ENCODE measurements around the gene NT5C3A.
"Not testable (repeated sequence)": the region's sequence is repeated elsewhere in the genome, so short reads cannot be mapped to it uniquely, and the experiment has no call there.

The NT5C3A gene

GRCh38 chr7:33024189-33024757 is 38.3 kb downstream of the NT5C3A start:
- no peak for TF ChIP-seq CTCF (conservative IDR thresholded peaks at IDR 0.05; ENCODE audit: low read depth, low read length)
- Histone ChIP-seq H3K36me3 (ENCODE audit: insufficient read depth) (0 out of 2 replicates have a peak, but pooled peaks cover 9% of the 10 kb centered on the region), H3K27ac (no peak overlapping the region), H3K27me3 (ENCODE audit: insufficient read depth, low read depth) (no peaks in the 10 kb centered on the region), H3K9ac (no peak overlapping the region), H3K79me2 (ENCODE audit: insufficient read depth, low read depth) (no peaks in the 10 kb centered on the region), H3K4me1 (ENCODE audit: low read depth, poor library complexity, severe bottlenecking) (no peaks in the 10 kb centered on the region), H3K4me3 (IDR thresholded peaks at IDR 0.05; ENCODE audit: insufficient read depth, low read depth, low read length) (no peak overlapping the region), H2AFZ (ENCODE audit: low read depth) (no peak overlapping the region), H4K20me1 (ENCODE audit: insufficient read depth) (no peaks in the 10 kb centered on the region), H3K4me2 (no peak overlapping the region)

DNA sequence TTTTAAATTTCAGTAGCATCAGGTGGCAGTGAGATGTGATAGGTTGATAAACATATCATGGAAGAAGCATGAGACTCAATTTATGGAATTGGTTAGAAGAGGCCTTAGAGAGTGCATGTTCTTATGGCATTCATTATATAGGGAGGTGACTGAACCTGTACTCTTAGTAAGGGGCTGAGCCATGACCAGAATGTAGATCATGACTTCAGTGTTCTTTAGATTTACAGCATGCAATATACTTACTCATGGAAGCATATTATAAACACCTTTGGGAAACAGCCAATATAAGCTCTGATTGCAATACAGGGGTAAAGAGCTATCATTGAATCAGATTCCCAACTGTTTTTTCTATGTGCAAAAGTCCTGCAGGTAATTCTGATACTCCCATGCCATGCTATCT is 50.2 kb downstream of the NT5C3A start:
- H3K27ac ChIP-seq = no peak overlapping the region
- H3K4me2 ChIP-seq = no peak overlapping the region
- H3K4me3 ChIP-seq (IDR thresholded peaks at IDR 0.05; ENCODE audit: insufficient read depth, low read depth, low read length) = no peak overlapping the region
- H3K79me2 ChIP-seq (ENCODE audit: insufficient read depth, low read depth) = no peaks in the 10 kb centered on the region
- no peaks in the 10 kb centered on the region for H3K27me3 ChIP-seq (ENCODE audit: insufficient read depth, low read depth)
- H4K20me1 ChIP-seq (ENCODE audit: insufficient read depth) = no peaks in the 10 kb centered on the region
- no peak overlapping the region for H3K9ac ChIP-seq
- H2AFZ ChIP-seq (ENCODE audit: low read depth) = no peak overlapping the region
- H3K4me1 ChIP-seq (ENCODE audit: low read depth, poor library complexity, severe bottlenecking) = no peaks in the 10 kb centered on the region
- TF ChIP-seq CTCF (conservative IDR thresholded peaks at IDR 0.05; ENCODE audit: low read depth, low read length) = no peak
- H3K36me3 ChIP-seq (ENCODE audit: insufficient read depth) = no peaks in the 10 kb centered on the region

DNA sequence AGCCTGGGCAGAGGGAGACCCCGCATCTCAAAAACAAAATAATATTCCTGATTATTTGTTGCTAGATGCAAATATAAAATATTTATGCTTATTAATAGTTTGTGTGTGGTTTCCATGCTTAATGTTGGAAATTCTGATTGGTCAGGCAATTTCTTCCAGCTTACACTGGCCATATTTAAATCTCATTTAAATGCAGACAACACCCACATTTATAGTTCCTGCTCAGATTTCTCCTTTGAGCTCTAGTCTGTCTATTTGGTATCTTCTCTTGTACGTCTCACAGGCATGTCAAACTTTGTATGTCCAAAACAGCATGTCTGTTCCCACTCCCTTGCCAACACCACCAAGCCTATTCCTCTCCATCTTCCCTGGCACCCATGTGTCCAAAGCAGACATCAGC is 52.8 kb downstream of the NT5C3A start:
- TF ChIP-seq CTCF (conservative IDR thresholded peaks at IDR 0.05; ENCODE audit: low read depth, low read length) = no peak
- H3K4me1 ChIP-seq (ENCODE audit: low read depth, poor library complexity, severe bottlenecking) = no peaks in the 10 kb centered on the region
- H4K20me1 ChIP-seq (ENCODE audit: insufficient read depth) = no peaks in the 10 kb centered on the region
- no peaks in the 10 kb centered on the region for H3K27me3 ChIP-seq (ENCODE audit: insufficient read depth, low read depth)
- H3K27ac ChIP-seq = no peak overlapping the region
- no peaks in the 10 kb centered on the region for H3K36me3 ChIP-seq (ENCODE audit: insufficient read depth)
- no peaks in the 10 kb centered on the region for H3K79me2 ChIP-seq (ENCODE audit: insufficient read depth, low read depth)
- no peak overlapping the region for H2AFZ ChIP-seq (ENCODE audit: low read depth)
- no peak overlapping the region for H3K9ac ChIP-seq
- H3K4me2 ChIP-seq = no peak overlapping the region
- no peak overlapping the region for H3K4me3 ChIP-seq (IDR thresholded peaks at IDR 0.05; ENCODE audit: insufficient read depth, low read depth, low read length)

GRCh38 chr7:33005690-33006089 is 56.9 kb downstream of the NT5C3A start:
- not testable (repeated sequence) for H3K27me3 ChIP-seq (ENCODE audit: insufficient read depth, low read depth); H3K36me3 ChIP-seq (ENCODE audit: insufficient read depth); H3K9ac ChIP-seq; H4K20me1 ChIP-seq (ENCODE audit: insufficient read depth); H3K4me3 ChIP-seq (IDR thresholded peaks at IDR 0.05; ENCODE audit: insufficient read depth, low read depth, low read length); H3K4me2 ChIP-seq; H3K27ac ChIP-seq; H2AFZ ChIP-seq (ENCODE audit: low read depth); H3K4me1 ChIP-seq (ENCODE audit: low read depth, poor library complexity, severe bottlenecking); H3K79me2 ChIP-seq (ENCODE audit: insufficient read depth, low read depth)

GRCh38 chr7:33005193-33005592 is 57.4 kb downstream of the NT5C3A start:
- H3K27me3 ChIP-seq (ENCODE audit: insufficient read depth, low read depth); H2AFZ ChIP-seq (ENCODE audit: low read depth); H3K4me1 ChIP-seq (ENCODE audit: low read depth, poor library complexity, severe bottlenecking); H3K9ac ChIP-seq; H3K4me2 ChIP-seq; H3K79me2 ChIP-seq (ENCODE audit: insufficient read depth, low read depth); H3K36me3 ChIP-seq (ENCODE audit: insufficient read depth); H3K27ac ChIP-seq; H3K4me3 ChIP-seq (IDR thresholded peaks at IDR 0.05; ENCODE audit: insufficient read depth, low read depth, low read length); H4K20me1 ChIP-seq (ENCODE audit: insufficient read depth): not testable (repeated sequence)

DNA sequence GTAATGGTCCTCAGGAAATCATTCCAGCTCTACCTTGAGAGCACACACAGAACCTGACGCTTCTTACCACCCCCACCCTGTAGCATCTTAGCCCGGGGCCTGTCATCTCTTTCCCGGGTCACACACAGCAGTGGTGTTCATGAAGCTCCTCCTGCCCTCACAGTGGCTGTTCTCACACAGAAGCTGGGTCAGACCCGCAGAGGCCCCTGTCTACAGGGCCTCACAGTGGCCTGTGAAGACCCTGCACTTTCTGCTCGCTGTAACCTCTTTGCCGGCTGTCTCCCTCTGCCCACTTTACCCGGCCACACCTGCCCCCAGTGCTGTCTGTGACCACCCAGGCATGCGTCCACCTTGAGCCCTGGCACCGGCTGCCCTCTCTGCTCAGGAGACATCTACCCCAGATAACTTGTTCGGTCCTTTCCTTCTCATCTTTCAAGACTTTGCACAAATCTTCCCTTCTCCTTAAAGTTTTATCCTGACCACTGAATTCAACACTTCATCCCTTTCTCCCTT is 58.4 kb downstream of the NT5C3A start:
- not testable (repeated sequence) for H2AFZ ChIP-seq (ENCODE audit: low read depth); H3K27ac ChIP-seq; H3K4me1 ChIP-seq (ENCODE audit: low read depth, poor library complexity, severe bottlenecking); H3K9ac ChIP-seq; H3K27me3 ChIP-seq (ENCODE audit: insufficient read depth, low read depth); H3K4me3 ChIP-seq (IDR thresholded peaks at IDR 0.05; ENCODE audit: insufficient read depth, low read depth, low read length); H3K4me2 ChIP-seq; H4K20me1 ChIP-seq (ENCODE audit: insufficient read depth); H3K79me2 ChIP-seq (ENCODE audit: insufficient read depth, low read depth); H3K36me3 ChIP-seq (ENCODE audit: insufficient read depth)

GRCh38 chr7:33003111-33003510 is 59.5 kb downstream of the NT5C3A start:
- not testable (repeated sequence) for H4K20me1 ChIP-seq (ENCODE audit: insufficient read depth); H3K4me2 ChIP-seq; H2AFZ ChIP-seq (ENCODE audit: low read depth); H3K79me2 ChIP-seq (ENCODE audit: insufficient read depth, low read depth); H3K27me3 ChIP-seq (ENCODE audit: insufficient read depth, low read depth); H3K4me3 ChIP-seq (IDR thresholded peaks at IDR 0.05; ENCODE audit: insufficient read depth, low read depth, low read length); H3K4me1 ChIP-seq (ENCODE audit: low read depth, poor library complexity, severe bottlenecking); H3K36me3 ChIP-seq (ENCODE audit: insufficient read depth); H3K9ac ChIP-seq; H3K27ac ChIP-seq

GRCh38 chr7:32999380-32999779 is 63.2 kb downstream of the NT5C3A start:
- not testable (repeated sequence) for H3K79me2 ChIP-seq (ENCODE audit: insufficient read depth, low read depth)

More at GRCh38 chr7:32999380-32999779, 63.2 kb downstream of the NT5C3A start:
- not testable (repeated sequence) for H3K27me3 ChIP-seq (ENCODE audit: insufficient read depth, low read depth); H3K27ac ChIP-seq; H2AFZ ChIP-seq (ENCODE audit: low read depth); H3K4me2 ChIP-seq; H3K4me1 ChIP-seq (ENCODE audit: low read depth, poor library complexity, severe bottlenecking); H3K9ac ChIP-seq; H3K36me3 ChIP-seq (ENCODE audit: insufficient read depth); H4K20me1 ChIP-seq (ENCODE audit: insufficient read depth); H3K4me3 ChIP-seq (IDR thresholded peaks at IDR 0.05; ENCODE audit: insufficient read depth, low read depth, low read length)

Data from KMS-11 (cell line).